ENCODE data around the gene ZMAT3. TPM values are rescaled to one million over a fixed set of nuclear protein-coding genes. Genes with fewer than 3 reads are reported as not detected.

The ZMAT3 gene
- total and polyA plus RNA-seq, 2 of the 13 experiments (the other 11 are each of a cell fraction or from before 2014, with no cell fraction given): 11.4 to 11.7 TPM

- TF ChIP-seq CSRNP2 (CRISPR knock-in tag; conservative IDR thresholded peaks at IDR 0.05; ENCODE audit: low read depth) (no peak), ZNF562 (CRISPR knock-in tag; IDR thresholded peaks at IDR 0.05; ENCODE audit: borderline replicate concordance) (no peak), ZEB1 (IDR thresholded peaks at IDR 0.05; ENCODE audit: insufficient replicate concordance, low read depth) (no peak), PITX1 (CRISPR knock-in tag; IDR thresholded peaks at IDR 0.05) (no peak), ZNF605 (CRISPR knock-in tag; IDR thresholded peaks at IDR 0.05) (no peak; the same call in 1 of the 2 replicates), ZXDC (CRISPR knock-in tag; IDR thresholded peaks at IDR 0.05) (peak; percentile 79), PATZ1 (CRISPR knock-in tag; IDR thresholded peaks at IDR 0.05) (no peak), ZBTB37 (CRISPR knock-in tag; IDR thresholded peaks at IDR 0.05) (no peak), NRL (CRISPR knock-in tag; IDR thresholded peaks at IDR 0.05; ENCODE audit: borderline replicate concordance) (peak; percentile 81), KDM3A (CRISPR knock-in tag; IDR thresholded peaks at IDR 0.05; ENCODE audit: low read depth) (0 out of 2 replicates have a peak, but pooled peaks have one; percentile 39), IKZF4 (CRISPR knock-in tag; IDR thresholded peaks at IDR 0.05; ENCODE audit: borderline replicate concordance, low read depth, not compliant biosample characterization) (no peak), ZBTB21 (CRISPR knock-in tag; IDR thresholded peaks at IDR 0.05) (no peak), ETV6 (CRISPR knock-in tag; conservative IDR thresholded peaks at IDR 0.05) (no peak), HNRNPH1 (optimal IDR thresholded peaks at IDR 0.05; ENCODE audit: low read depth, low read length) (no peak), ZBTB14 (CRISPR knock-in tag; IDR thresholded peaks at IDR 0.05) (no peak), ZSCAN31 (CRISPR knock-in tag; IDR thresholded peaks at IDR 0.05; ENCODE audit: low read depth) (peak; percentile 80; the same call in 1 of the 2 replicates), MED13 (CRISPR knock-in tag; IDR thresholded peaks at IDR 0.05) (no peak), ZMYM4 (CRISPR knock-in tag; IDR thresholded peaks at IDR 0.05) (peak; percentile 23; the same call in 1 of the 2 replicates), ZFAT (CRISPR knock-in tag; conservative IDR thresholded peaks at IDR 0.05) (no peak), RAD51 (IDR thresholded peaks at IDR 0.05; ENCODE audit: borderline replicate concordance) (no peak), ZNF432 (CRISPR knock-in tag; IDR thresholded peaks at IDR 0.05; ENCODE audit: borderline replicate concordance) (no peak)
Observed at GRCh38 chr3:179071323-179072099, at the start of gene ZMAT3 (continued).
